Stimulated activated CD4-positive, alpha-beta T cell treated with anti-CD3 and anti-CD28 coated beads, Interleukin-1b, Interleukin-23, amount 100 ng/mL, for 1 hour (primary cell): ENCODE data around the gene SDR42E1.
"Not testable (repeated sequence)": the region's sequence is repeated elsewhere in the genome, so short reads cannot be mapped to it uniquely, and the experiment has no call there.

Experiments used
- DNase-seq, 2 donors: peaks; one replicate each; pipeline ENCODE4 v3.0.0-alpha.2; 2020; ENCODE audit warnings: low read depth in 2 of 2

SDR42E1 gene

DNA sequence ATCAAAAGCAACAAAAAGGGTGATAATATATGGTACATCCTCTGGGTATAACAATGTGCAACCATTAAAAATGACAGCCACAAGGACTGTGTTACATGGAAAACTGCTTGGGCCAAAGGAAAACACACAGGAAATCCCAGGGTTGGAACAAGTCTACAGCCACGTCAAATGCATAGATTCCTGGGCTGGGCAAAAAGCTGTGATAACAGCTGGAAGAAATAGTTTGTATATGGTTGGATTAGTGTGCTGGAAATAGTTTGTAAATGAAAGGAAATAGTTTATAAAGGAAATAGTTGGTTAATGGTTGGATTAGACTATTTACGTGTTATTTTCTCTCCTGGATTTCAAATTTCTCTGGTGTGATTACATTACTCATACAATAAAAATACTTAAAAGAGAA is 26.4 kb upstream of the SDR42E1 start:
- DNase-seq, result no peak

DNA sequence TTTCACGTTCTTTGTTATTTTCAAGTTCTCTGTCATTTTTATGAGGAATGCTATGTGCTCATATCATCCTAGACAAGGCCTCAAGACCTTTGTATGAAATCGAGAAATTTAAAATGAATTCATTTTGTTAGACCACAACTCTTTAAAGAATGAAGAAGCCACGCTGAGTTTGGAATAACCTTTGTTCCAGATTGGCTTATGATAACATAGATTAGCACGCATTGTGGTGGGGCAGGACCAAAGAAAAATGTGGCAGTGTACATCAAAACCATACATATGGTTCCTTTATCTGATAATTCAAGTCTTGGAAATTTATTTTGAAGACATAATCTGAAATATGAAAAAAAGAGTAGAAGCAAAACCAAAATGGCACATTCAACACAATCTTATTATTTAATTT is 26.0 kb upstream of the SDR42E1 start:
- DNase-seq, result no peak

DNA sequence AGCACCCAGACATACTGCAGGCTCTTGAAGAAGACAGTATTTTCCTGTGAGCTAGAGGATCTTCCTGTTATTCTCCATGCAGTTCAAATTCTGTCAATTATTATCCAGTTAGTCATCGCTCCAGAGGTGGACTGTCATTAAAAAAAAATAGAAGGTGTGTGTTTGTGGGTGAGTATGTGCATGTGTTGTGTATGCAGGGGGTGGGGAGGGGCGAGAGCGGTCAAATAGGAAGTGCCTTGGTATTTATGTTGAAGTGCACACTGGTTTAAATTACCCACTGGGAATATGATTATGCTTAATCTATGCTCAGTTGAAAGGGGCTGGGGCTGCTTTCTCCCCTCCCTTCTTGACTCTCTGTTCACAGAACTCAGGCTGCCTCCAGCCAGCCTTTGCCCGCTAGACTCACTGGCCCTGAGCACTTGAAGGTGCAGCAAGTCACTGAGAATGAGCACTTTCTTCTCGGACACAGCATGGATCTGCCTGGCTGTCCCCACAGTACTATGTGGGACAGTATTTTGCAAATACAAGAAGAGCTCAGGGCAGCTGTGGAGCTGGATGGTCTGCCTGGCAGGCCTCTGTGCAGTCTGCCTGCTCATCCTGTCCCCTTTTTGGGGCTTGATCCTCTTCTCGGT is 23.8 kb upstream of the SDR42E1 start, which contains the start of gene HSD17B2:
Gene HSD17B2, plus strand, starts transcription at position 273 of the 632 bp plus-strand sequence. Its CDS starts 172 bp downstream, at position 445.
- no peak for DNase-seq

DNA sequence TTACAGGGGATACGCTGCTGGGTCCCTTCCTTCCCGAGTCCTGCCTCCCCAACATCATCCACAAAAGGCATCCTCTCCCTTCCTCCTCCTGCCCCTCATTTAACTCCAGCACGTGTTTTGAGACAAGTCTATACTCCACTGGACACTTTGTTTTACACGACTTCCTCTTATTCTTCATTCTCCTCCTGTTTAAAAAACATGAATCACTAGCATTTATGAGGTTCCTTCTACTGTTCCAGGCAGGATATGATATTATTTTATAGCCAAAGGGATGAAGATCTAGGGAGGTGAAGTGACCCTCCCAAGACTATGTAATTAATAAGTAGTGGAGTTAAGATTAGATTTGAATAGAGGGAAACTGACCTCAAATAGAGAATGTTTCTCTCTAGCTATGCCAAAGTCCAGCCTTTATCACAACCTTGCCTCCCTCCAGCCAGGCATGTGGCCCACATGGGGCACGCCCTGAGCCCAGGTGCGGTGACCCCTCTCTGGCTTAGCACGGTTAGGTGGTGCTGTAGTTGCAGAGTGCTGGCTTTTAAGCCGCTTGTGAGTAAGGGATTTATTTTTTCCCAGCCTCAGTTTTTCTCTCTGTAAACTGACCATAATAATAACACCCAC is 22.5 kb upstream of the SDR42E1 start:
- DNase-seq, result no peak

DNA sequence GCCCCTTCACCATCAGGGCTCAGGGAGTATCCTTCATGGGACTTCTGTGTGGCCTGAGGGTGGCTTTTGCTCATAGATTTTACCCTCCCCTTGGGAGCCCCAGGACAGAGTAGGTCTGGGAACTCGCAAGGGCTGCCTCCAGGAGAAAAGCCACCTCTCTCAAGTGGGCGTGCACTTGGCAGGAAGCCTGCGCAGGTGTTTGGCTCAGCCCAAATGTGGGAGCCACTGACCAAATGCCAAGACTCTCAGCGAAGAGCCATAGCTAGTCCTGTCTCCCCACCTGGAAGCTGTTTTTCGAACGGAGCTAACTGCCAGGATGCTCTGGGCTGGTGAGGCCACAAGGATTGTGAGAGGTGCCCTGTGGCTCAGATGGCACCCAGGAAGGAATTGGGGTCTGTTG is 21.7 kb upstream of the SDR42E1 start:
- DNase-seq, result no peak

DNA sequence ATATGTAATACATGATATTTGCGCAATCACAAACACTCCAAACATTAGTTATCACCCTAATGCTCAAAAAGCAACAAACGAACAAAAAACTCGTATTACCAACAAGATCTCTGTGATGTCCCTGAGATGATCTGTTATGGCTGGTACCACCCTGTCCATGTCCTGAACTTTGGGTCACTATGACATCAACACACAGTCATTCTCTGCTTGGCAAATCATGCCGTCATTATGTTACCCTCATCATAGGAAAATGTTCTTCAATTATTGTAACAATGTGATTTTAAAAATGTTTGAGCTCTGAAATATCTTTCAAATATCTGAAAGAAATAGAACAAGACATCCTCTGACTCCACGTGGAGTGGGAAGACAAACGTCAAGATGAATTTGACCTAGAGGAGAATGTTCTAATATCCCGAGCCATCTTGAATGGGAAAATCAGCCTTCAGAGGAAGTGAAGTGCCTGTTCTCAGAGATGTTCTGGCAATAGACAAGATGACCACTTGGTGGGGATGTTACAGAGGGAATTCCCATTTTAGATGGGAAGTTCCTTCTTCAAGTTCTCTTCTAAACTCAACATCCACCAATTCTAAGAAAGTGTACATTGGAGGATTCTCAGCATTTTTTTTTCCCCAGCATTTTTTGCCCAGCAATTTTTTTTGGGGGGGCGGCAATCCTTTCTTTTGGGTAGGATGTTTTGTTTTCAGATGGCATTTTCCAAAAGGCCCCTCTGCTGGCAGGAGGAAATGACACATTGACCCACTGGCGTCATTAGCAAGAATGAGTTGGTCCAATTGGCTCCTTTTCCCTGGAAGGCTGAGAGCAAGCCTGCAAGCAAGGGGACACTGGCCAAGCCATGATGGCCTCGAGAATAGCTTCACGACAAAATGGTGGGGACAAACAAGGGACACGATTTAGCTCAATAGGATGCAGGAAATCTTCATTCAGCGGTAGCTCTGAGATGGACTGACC is 20.1 kb upstream of the SDR42E1 start:
- DNase-seq, result no peak

DNA sequence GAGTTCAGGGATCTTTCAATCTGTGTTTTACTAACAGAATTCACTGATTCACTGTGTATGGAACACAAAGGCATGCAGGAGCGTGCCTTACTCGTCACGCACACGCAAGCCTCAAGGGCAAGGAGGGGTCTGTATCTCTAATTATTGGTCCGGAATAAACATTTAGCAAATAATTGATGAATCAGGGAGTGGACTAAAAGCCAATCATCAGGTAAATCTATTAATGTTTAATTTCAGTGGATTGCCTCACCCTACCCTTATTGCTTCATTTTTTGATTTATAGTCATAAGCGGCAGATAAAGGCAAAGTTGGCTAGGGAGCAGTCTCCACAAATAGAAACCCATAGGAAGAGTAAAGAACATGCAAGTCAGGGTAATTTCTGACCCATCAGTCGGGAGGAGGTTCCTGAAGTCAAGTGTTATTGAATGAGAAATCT is 16.4 kb upstream of the SDR42E1 start:
- no peak for DNase-seq

DNA sequence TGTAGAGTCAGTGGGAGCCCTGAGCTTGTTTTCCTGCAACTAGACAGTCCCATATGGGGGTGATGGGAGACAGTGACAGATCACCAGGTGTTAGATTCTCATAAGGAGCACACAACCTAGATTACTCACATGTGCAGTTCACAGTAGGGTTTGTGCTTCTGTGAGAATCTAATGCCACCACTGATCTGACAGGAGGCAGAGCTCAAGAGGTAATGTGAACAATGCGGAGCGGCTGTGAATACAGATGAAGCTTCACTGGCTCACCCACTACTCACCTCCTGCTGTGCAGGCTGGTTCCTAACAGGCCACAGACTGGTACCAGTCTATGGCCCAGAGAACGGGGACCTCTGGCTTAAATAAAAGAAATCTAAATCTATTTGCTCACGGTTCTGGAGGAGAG is 13.6 kb upstream of the SDR42E1 start:
- DNase-seq, result no peak

DNA sequence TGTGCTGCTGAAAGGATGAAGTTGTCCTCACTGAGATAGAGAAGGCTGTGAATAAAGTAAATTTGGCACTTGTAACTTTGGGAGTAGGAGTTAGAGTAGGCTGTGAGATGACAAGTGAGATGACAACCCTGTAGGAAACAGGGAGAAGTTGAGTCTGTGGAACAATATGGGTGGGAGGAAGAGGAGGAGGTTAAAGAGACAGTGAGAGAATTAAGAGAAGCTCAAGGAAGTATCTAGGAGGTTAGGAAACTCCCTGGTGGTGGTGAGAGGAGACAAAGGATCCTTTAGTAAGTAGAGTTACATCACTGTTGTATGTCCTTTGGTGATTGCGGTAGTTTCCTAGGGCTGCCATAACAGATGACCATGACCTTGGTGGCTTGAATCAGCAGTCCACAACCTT is 13.0 kb upstream of the SDR42E1 start:
- no peak for DNase-seq

DNA sequence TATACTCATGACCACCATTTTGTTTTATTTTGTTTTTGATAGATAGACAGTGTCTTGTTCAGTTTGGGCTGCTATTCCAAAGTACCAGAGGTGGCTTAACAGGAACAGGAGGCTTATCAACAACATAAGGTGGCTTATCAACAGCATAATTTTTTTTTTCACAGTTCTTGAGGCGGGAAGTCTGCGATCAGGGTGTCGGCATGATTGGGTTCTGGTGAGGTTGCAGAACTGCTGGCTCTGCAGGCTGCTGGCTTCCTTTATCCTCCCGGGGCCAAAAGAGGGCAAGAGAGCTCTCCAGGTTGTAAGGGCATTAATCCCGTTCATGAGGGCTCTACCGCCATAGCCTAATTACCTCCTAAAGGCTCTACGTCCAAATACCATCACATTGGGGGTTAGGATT is 11.9 kb upstream of the SDR42E1 start:
- DNase-seq, result no peak

DNA sequence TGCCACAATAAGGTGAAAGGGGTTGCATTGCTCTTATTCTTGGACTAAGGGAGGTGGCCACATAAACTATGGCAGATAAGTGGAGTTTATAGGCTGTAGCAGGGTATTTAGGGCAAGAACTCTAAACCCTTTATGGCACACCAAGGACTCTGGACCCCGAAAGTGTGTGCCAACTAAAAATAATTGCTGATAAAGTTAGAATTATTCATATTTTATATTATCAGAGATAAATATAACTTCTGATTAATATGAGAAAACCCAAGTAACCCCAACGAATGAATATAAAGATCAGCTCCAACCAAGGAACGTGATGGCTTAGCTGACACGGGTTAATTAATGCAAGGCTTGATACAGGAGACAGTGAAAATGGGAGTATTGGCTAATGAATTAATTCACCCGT is 8.8 kb upstream of the SDR42E1 start:
- no peak for DNase-seq

DNA sequence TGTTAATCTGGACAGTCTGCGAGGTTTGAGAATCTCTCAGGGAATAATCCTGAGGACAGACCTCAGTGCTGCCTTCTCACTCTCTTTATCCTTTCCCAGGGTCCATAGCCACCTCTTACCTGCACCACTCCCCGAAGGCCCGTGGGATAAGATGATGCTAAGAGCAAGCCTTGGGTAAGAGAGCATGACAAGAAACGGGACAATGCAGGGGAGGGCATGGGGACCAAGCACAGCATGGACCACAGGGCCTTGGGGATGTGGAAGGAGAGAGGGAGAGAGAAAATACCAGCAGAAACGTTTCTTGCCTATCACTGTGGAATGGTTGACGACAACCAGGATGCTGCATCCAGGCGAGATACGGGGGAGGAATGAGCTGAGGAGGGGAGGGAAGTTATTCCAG is 8.3 kb upstream of the SDR42E1 start:
- DNase-seq, result no peak

DNA sequence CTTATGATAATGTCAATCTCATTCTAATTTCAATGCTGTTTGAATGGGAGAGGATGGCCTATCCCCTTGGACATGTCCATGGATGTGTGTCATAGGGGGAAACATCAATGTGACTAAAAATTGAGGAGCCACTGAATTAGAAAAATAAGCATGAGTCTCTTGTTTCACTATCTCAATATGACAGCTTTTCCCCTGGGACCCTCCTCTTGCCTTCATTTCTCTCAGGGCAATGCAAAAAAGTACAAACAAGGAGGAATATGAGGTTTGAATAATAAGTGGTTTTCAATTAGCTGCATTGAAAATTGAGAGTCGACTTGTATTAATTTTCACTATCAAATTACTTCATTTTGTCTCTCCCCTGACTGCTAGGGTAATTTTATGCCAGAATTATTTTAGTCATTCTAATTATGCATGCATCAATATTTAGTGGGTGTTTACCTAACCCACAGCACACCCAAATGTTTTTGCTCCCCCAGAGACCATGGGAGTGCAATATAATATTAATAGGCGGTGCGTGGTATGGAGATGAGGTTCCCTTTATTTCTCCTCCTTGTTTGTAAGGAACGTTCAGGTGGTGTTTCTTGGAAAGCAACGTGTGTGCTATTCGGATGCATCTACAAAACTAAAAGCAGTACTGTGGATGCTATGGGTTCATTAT is 6.8 kb upstream of the SDR42E1 start:
- DNase-seq, result no peak

DNA sequence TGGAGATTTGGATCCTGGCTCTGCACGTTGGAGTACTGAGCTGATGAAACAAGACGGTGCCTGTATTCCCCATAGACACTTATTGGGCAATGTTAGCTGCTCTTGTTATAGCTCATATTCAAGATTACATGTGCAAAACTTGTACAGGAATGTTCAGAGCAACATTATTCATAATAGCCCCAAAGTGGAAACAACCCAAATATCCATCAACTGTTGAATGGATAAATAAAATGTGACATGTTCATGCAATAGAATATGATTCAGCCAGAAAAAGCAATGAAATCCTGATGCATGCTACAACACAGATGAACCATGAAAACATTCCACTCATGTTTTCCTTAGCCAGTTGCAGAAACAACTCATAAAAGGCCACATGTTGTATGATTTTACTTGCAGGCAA is 5.7 kb upstream of the SDR42E1 start:
- DNase-seq, result no peak

DNA sequence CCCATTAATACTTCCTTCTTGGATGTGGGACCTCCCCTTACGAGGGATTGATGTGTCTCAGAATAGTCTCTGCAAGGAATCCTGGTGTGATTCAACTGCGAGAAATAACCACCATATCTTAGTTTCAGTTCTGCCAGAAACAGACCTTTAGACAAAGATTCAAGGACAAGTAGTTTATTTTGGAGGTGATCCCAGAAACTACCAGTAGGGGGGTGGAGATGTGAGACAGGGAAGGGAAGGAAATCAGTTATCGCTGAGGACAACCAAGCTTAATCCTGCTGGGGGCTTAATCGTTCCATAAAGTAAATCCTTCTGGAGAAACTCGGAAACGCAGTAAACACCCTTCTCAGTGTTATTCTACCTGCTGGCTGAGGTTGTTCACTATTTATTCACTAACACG is 5.0 kb upstream of the SDR42E1 start:
- DNase-seq, result no peak

DNA sequence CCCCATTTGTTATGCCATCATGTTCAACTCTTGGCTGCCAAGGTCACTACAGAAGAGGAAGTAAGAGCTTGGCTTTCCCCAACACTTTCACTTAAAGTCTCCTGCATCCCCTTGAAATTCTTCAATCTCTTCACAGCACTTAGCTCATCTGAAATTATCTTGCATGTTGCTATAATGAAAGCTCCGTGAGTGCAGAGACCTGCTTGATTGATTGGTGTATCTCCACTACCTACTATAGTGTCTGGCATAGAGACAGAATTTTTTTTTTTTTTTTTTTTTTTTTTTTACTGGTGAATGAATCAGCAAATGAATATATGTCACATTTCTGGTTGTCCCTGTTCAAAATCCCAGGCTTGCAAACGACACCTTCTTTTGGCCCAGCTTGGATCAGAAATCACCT is 1.9 kb upstream of the SDR42E1 start:
- no peak for DNase-seq

DNA sequence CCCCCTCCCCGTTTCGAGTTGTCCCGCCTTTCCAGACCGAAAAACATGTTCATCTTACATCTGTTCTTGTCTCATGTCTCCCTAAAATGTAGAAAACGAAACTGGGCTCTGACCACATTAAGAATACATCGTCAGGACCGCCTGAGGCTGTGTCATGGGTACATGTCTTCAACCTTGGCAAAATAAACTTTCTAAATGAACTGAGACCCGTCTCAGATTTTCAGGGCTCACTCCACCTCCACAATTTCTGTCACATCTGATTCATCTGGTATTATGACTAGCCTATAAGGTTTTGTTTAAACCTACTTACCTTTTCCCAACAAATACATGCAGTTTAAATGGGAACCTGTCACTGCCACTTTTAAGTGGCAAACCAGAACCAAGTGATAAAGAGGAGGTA is 621 bp downstream of the SDR42E1 start:
- no peak for DNase-seq

DNA sequence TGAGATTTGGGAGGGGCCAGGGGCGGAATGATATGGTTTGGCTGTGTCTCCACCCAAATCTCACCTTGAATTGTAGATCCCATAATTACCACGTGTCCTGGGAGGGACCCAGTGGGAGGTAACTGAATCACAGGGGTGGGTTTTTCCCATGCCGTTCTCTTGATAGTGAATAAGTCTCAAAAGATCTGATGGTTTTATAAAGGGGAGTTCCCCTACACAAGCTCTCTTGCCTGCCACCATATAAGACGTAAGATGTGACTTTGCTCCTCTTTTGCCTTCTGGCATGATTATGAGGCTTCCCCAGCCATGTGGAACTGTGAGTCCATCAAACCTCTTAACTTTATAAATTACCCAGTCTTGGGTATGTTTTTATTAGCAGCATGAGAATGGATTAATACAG is 1.5 kb downstream of the SDR42E1 start:
- not testable (repeated sequence) for DNase-seq

DNA sequence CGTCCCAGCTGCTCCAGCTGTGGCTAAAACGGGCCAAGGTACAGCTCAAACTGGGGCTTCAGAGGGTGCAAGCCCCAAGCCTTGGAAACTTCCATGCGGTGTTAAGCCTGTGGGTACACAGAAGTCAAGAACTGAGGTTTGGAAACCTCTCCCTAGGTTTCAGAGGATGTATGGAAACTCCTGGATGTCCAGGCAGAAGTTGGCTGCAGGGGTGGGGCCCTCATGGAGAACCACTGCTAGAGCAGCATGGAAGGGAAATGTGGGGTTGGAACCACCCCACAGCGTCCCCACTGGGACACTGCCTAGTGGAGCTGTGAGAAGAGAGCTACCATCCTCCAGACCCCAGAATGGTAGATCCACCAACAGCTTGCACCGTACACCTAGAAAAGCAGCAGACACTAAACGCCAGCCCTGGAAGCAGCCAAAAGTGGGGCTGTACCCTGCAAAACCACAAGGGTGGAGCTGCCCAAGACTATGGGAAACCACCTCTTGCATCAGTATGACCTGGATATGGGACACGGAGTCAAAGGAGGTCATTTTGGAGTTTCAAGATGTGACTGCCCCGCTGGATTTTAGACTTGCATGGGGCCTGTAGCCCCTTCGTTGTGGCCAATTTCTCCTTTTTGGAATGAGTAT is 2.2 kb downstream of the SDR42E1 start:
- DNase-seq, result no peak

DNA sequence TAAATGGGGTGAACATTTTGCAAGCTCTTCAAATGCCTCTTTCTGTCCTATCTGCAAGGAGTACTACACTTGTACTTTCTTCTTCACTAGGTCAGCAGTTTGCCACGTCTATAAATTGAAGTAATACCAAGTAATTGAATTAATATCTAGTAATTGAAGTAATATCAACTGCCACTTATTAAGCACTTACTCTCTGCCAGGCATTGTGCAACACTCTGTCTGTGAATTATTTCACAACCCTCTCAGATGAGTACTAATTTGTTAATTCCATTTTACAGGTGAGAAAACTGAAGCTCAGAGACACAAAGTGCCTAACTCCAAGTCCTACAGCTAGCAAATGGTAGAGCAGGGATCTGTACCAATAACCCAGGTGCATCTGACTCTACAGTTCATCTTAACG is 4.1 kb downstream of the SDR42E1 start:
- DNase-seq, result no peak

DNA sequence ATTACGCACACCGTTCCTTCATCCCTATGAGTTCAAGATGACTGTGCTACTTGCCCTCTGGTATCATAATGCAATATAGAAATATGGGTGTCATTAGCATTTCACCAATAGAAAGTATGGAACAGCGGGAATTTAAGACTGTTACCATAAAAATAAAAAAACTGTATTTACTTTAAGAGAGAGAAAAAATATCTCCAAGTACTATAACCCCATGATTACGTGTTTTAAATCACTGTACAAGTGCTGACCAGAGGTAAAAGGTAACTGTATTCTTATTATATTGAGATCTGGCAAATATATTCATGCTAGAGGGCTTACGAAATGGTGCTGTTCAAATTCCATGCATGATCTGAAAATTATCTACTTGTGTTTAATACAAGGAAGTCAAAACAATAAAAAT is 5.2 kb downstream of the SDR42E1 start:
- DNase-seq, result no peak
